Kidney (tissue), 14 donors: ENCODE results near the gene MROH9. TPM values are rescaled to one million over a fixed set of nuclear protein-coding genes. Genes with fewer than 3 reads are reported as not detected.

ENCODE experiments used
- DNase-seq, 5 donors: peaks; one replicate each; pipeline ENCODE4 v3.0.0-alpha.2; 2013 to 2020
- FAIRE-seq: peaks from 2 replicates; lab custom pipeline; 2012; peaks lifted over from hg19 to GRCh38; lab: Jason Lieb, UNC
- H3K27ac ChIP-seq, 2 donors: one replicate each; pipeline ENCODE4 v1.7.0; 2013; ENCODE audit warnings: low read depth in 2 of 2, low read length in 2 of 2, inconsistent platforms in 1 of 2
- H3K27me3 ChIP-seq: one replicate; pipeline ENCODE4 v1.7.1; 2013; ENCODE audit warnings: low read length, inconsistent platforms; ENCODE audit not compliant: control insufficient read depth, insufficient read depth
- H3K36me3 ChIP-seq, 3 donors: one replicate each; pipeline versions ENCODE4 v1.7.0 to v1.7.1; 2013; ENCODE audit warnings: low read length in 3 of 3, control low read depth in 1 of 3, inconsistent platforms in 1 of 3; ENCODE audit not compliant: insufficient read depth in 3 of 3, control insufficient read depth in 2 of 3
- H3K4me1 ChIP-seq, 3 donors: one replicate each; pipeline versions ENCODE4 v1.7.0 to v1.7.1; 2013; ENCODE audit warnings: low read length in 3 of 3, inconsistent platforms in 1 of 3, low read depth in 1 of 3; ENCODE audit not compliant: control insufficient read depth in 2 of 3, insufficient read depth in 2 of 3
- H3K4me3 ChIP-seq, 3 donors: one replicate each; pipeline versions ENCODE4 v1.7.0 to v1.8.1; 2013; ENCODE audit warnings: low read length in 3 of 3, control low read depth in 1 of 3, inconsistent platforms in 1 of 3
- H3K9ac ChIP-seq, 3 donors: one replicate each; pipeline versions ENCODE4 v1.7.0 to v1.7.1; 2013; ENCODE audit warnings: low read length in 3 of 3, control low read depth in 1 of 3, inconsistent platforms in 1 of 3
- H3K9me3 ChIP-seq, 3 donors: one replicate each; pipeline versions ENCODE4 v1.7.0 to v1.7.1; 2013; ENCODE audit warnings: low read length in 3 of 3, control low read depth in 1 of 3, inconsistent platforms in 1 of 3; ENCODE audit not compliant: control insufficient read depth in 2 of 3, insufficient read depth in 1 of 3
- CTCF ChIP-seq: IDR thresholded peaks from 3 replicates; pipeline ENCODE4 v1.5.1; 2012; ENCODE audit warnings: mild to moderate bottlenecking, moderate library complexity, borderline replicate concordance; ENCODE audit not compliant: insufficient read depth; ENCODE audit errors: extremely low read depth
- intact Hi-C: fragments of 100-400 bp; cut with DNase I; formaldehyde crosslinking; loops from one replicate; pipeline ENCODE4 v1.11.1; 2022
- polyA plus RNA-seq: library from polyadenylated mRNA; stranded (reverse); fragments of 350-450 nt; fragmentation: Illumina TruSeq; extraction: RNeasy Lipid Tissue Mini Kit (QIAGEN cat#74804); gene quantifications from one replicate; pipeline ENCODE4 v1.2.3, GENCODE V29; 2014; ENCODE audit warnings: low read depth, low replicate concordance; ENCODE audit not compliant: insufficient read depth
- total RNA-seq: library from RNA; stranded (reverse); fragmentation: NEBNext Ultra II Directional; extraction: Animal tissue kit (Norgen Biotek cat#: 25700); gene quantifications from one replicate; pipeline ENCODE4 v1.2.1, GENCODE V29; 2021
- donor health status: control.
- donor health status: control.
- donor health status: control.
- donor health status: control.
- donor health status: control.
- donor health status: DM: yes; HTN: yes; CAD: no.
- donor health status: Normal renal cell carcinoma (clear cell type).

MROH9 gene
- total and polyA plus RNA-seq, 2 donors from 2014 or later, result not detected

- no peaks in the 10 kb centered on the region for H3K9me3 ChIP-seq
- DNase-seq (no peak), FAIRE-seq (no peak)
- H3K27ac ChIP-seq, result no peak overlapping the region
- H3K36me3 ChIP-seq, result no peaks in the 10 kb centered on the region
- intact Hi-C loops, result no loop called here
- no peak for TF ChIP-seq CTCF
- H3K4me3 ChIP-seq, result no peak overlapping the region
- H3K27me3 ChIP-seq, result no peaks in the 10 kb centered on the region
- no peaks in the 10 kb centered on the region for H3K4me1 ChIP-seq
- no peak overlapping the region for H3K9ac ChIP-seq
These were observed 34.9 kb downstream of the MROH9 start for GRCh38 chr1:170970256-170970655.

GRCh38 chr1:170978371-170978910 lies 43.1 kb downstream of the MROH9 start:
- H3K27ac ChIP-seq, result no peak overlapping the region
- H3K36me3 ChIP-seq, result no peaks in the 10 kb centered on the region
- intact Hi-C loops, result no loop called here
- no peak for FAIRE-seq
- H3K9ac ChIP-seq, result no peak overlapping the region
- H3K4me1 ChIP-seq, result no peaks in the 10 kb centered on the region
- no peaks in the 10 kb centered on the region for H3K9me3 ChIP-seq
- DNase-seq, result no peak
- H3K27me3 ChIP-seq, result no peaks in the 10 kb centered on the region
- TF ChIP-seq CTCF, result no peak
- no peak overlapping the region for H3K4me3 ChIP-seq

GRCh38 chr1:170985406-170985805 lies 50.1 kb downstream of the MROH9 start:
- H3K36me3 ChIP-seq, result no peaks in the 10 kb centered on the region
- H3K9me3 ChIP-seq, result no peaks in the 10 kb centered on the region
- DNase-seq (no peak), FAIRE-seq (no peak)
- no peak overlapping the region for H3K9ac ChIP-seq
- no peak overlapping the region for H3K27ac ChIP-seq
- no peak for TF ChIP-seq CTCF
- intact Hi-C loops, result no loop called here
- H3K27me3 ChIP-seq, result no peaks in the 10 kb centered on the region
- H3K4me1 ChIP-seq, result no peaks in the 10 kb centered on the region
- H3K4me3 ChIP-seq, result no peak overlapping the region

- Histone ChIP-seq H3K4me3 (no peak overlapping the region), H3K27ac (no peak overlapping the region), H3K36me3 (no peaks in the 10 kb centered on the region), H3K9me3 (no peaks in the 10 kb centered on the region), H3K27me3 (no peaks in the 10 kb centered on the region), H3K4me1 (no peaks in the 10 kb centered on the region), H3K9ac (no peak overlapping the region)
- no peak for TF ChIP-seq CTCF
- no peak for DNase-seq
- intact Hi-C loops, result no loop called here
- no peak for FAIRE-seq
These were observed 51.6 kb downstream of the MROH9 start for GRCh38 chr1:170986901-170987300.
